ENCODE data around the gene C9orf78. TPM values are rescaled to one million over a fixed set of nuclear protein-coding genes. Genes with fewer than 3 reads are reported as not detected.

The C9orf78 gene
- total RNA-seq, 1 donor from 2014 or later: 77.3 TPM

- no peaks in the 10 kb centered on the region for H3K36me3 ChIP-seq (ENCODE audit: control insufficient read depth, insufficient read depth, low read length)
- H3K27me3 ChIP-seq (ENCODE audit: control insufficient read depth, insufficient read depth, low read length): no peaks in the 10 kb centered on the region
- TF ChIP-seq, protein P1, sequence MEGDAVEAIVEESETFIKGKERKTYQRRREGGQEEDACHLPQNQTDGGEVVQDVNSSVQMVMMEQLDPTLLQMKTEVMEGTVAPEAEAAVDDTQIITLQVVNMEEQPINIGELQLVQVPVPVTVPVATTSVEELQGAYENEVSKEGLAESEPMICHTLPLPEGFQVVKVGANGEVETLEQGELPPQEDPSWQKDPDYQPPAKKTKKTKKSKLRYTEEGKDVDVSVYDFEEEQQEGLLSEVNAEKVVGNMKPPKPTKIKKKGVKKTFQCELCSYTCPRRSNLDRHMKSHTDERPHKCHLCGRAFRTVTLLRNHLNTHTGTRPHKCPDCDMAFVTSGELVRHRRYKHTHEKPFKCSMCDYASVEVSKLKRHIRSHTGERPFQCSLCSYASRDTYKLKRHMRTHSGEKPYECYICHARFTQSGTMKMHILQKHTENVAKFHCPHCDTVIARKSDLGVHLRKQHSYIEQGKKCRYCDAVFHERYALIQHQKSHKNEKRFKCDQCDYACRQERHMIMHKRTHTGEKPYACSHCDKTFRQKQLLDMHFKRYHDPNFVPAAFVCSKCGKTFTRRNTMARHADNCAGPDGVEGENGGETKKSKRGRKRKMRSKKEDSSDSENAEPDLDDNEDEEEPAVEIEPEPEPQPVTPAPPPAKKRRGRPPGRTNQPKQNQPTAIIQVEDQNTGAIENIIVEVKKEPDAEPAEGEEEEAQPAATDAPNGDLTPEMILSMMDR (IDR thresholded peaks at IDR 0.05; ENCODE audit: insufficient read depth, low read length, poor library complexity, severe bottlenecking): peak; percentile 90
- DNase-seq (ENCODE audit: low read depth): no peak
- no peak overlapping the region for H3K4me3 ChIP-seq (ENCODE audit: low read depth, low read length)
Measured at GRCh38 chr9:129783516-129784361, 51.3 kb downstream of the C9orf78 start.

DNA sequence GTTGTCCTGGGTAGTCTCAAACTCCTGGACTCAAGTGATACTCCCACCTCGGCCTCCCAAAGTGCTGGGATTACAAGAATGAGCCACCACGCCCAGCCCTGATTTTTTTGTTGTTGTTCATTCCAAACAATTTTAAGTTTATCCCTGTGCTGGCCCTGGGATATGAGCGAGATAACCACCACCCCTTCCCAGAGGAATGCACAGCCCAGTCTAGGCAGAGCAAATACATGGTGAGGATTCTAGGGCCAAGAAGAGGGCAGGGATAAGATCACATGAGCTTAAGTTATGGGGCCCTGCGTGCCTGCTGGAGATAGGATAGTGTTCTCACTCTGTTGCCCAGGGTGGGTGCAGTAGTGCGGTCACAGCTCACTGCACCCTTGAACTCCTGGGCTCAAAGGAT, 53.1 kb downstream of the C9orf78 start:
- H3K27me3 ChIP-seq (ENCODE audit: control insufficient read depth, insufficient read depth, low read length): no peaks in the 10 kb centered on the region
- no peak for DNase-seq (ENCODE audit: low read depth)

DNA sequence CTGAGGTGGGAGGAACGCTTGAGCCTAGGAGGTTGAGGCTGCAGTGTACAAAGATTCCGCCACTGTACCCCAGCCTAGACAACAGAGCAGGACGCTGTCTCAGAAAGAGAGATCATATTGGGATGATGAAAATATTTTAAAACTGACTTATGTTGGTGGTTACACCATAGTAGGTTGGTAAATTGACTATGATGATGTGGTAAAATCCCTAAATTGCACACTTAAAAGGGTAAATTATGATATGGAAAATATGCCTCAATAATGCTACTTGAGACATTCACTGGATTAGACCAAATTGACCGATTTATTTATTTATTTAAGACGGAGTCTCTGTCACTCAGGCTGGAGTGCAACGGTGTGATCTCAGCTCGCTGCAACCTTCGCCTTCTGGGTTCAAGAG, 53.9 kb downstream of the C9orf78 start:
- no peaks in the 10 kb centered on the region for H3K36me3 ChIP-seq (ENCODE audit: control insufficient read depth, insufficient read depth, low read length)
- no peaks in the 10 kb centered on the region for H3K27me3 ChIP-seq (ENCODE audit: control insufficient read depth, insufficient read depth, low read length)
- H3K4me3 ChIP-seq (ENCODE audit: low read depth, low read length): no peak overlapping the region
- TF ChIP-seq, protein P1 (IDR thresholded peaks at IDR 0.05; ENCODE audit: insufficient read depth, low read length, poor library complexity, severe bottlenecking): no peak
- DNase-seq (ENCODE audit: low read depth): no peak

More for the DNA sequence above, 53.1 kb downstream of the C9orf78 start:
- no peaks in the 10 kb centered on the region for H3K36me3 ChIP-seq (ENCODE audit: control insufficient read depth, insufficient read depth, low read length)
- TF ChIP-seq, protein P1 (IDR thresholded peaks at IDR 0.05; ENCODE audit: insufficient read depth, low read length, poor library complexity, severe bottlenecking): no peak
- H3K4me3 ChIP-seq (ENCODE audit: low read depth, low read length): no peak overlapping the region

DNA sequence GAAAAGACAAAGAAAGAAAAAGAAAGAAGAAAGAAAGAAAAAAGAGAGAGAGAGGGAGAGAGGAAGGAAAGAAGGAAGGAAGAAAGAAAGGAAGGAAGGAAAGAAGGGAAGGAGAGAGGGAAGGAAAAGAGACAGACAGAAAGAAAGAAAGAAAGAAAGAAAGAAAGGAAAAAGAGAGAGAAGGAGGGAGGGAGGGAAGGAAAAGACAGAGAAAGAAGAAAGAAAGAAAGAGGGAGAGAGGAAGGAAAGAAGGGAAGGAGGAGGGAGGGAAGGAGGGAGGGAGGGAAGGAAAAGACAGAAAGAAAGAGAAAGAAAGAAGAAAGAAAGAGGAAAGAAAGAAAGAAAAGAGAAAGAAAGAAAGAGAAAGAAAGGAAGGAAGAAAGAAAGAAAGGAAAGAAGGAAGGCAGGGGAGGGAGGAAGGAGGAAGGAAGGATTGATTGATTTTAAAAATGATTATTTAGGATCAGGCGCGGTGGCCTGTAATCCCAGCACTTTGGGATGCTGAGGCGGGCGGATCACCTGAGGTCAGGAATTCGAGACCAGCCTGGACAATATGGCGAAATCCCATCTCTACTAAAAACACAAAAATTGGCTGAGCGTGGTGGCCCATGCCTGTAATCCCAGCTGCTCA, 55.4 kb downstream of the C9orf78 start:
- no peak overlapping the region for H3K4me3 ChIP-seq (ENCODE audit: low read depth, low read length)
- H3K27me3 ChIP-seq (ENCODE audit: control insufficient read depth, insufficient read depth, low read length): no peaks in the 10 kb centered on the region
- TF ChIP-seq, protein P1 (IDR thresholded peaks at IDR 0.05; ENCODE audit: insufficient read depth, low read length, poor library complexity, severe bottlenecking): no peak
- H3K36me3 ChIP-seq (ENCODE audit: control insufficient read depth, insufficient read depth, low read length): no peaks in the 10 kb centered on the region
- DNase-seq (ENCODE audit: low read depth): no peak

- no peaks in the 10 kb centered on the region for H3K27me3 ChIP-seq (ENCODE audit: control insufficient read depth, insufficient read depth, low read length)
- no peak for DNase-seq (ENCODE audit: low read depth)
- no peaks in the 10 kb centered on the region for H3K36me3 ChIP-seq (ENCODE audit: control insufficient read depth, insufficient read depth, low read length)
- TF ChIP-seq, protein P1 (IDR thresholded peaks at IDR 0.05; ENCODE audit: insufficient read depth, low read length, poor library complexity, severe bottlenecking): no peak
- H3K4me3 ChIP-seq (ENCODE audit: low read depth, low read length): no peak overlapping the region
Measured at GRCh38 chr9:129778469-129778868, 56.6 kb downstream of the C9orf78 start.

Measured in kidney epithelial cell (primary cell).